A549 (cell line): ENCODE measurements around the gene CACNA2D4. TPM values are rescaled to one million over a fixed set of nuclear protein-coding genes. Genes with fewer than 3 reads are reported as not detected.

Experiments used
- ATAC-seq, 2 experiments: fragments of 200-7000 bp in 1 of 2; fragments of >200 bp in 1 of 2; cut with Nextera tagmentation in 1 of 2; cut with Tn5 transposase in 1 of 2; 3 replicates each; pipeline versions ENCODE4 v1.8.0 to v1.9.1; 2018 to 2020; ENCODE audit warnings: mild to moderate bottlenecking in 1 of 2, moderate library complexity in 1 of 2
- CTCF ChIA-PET: fragments of 300-600 bp; sonication (Branson Sonifier 250); formaldehyde crosslinking; extraction: SDS; loops from one replicate; lab custom pipeline; 2021; ENCODE audit warnings: antibody characterized with exemption, inconsistent platforms; lab: Yijun Ruan, JAX
- POLR2A ChIA-PET: fragments of 350-600 bp; formaldehyde crosslinking; extraction: SDS; loops from one replicate; lab custom pipeline; 2021; ENCODE audit warnings: antibody characterized with exemption, inconsistent platforms; lab: Yijun Ruan, JAX
- DNase-seq, 2 experiments: peaks; one replicate each; pipeline versions ENCODE4 v3.0.0 to v3.0.0-alpha.2; 2011 to 2016; ENCODE audit warnings: low read depth in 1 of 2, low spot score in 1 of 2
- FAIRE-seq: peaks from 2 replicates; lab custom pipeline; 2011; peaks lifted over from hg19 to GRCh38; lab: Jason Lieb, UNC
- H3K27ac ChIP-seq, 2 experiments: fragments of >200 bp; sonication (Bioruptor Twin); formaldehyde crosslinking; 3 replicates each; pipeline ENCODE4 v1.5.1; 2016 to 2017
- H3K4me1 ChIP-seq: fragments of >200 bp; sonication (Bioruptor Twin); formaldehyde crosslinking; 3 replicates; pipeline ENCODE4 v1.6.1; 2016
- H3K4me2 ChIP-seq: fragments of >200 bp; sonication (Bioruptor Twin); formaldehyde crosslinking; 3 replicates; pipeline ENCODE4 v1.6.1; 2016
- H3K4me3 ChIP-seq: fragments of >200 bp; sonication (Bioruptor Twin); formaldehyde crosslinking; 3 replicates; pipeline ENCODE4 v1.5.1; 2016
- H3K9me3 ChIP-seq: fragments of >200 bp; sonication (Bioruptor Twin); formaldehyde crosslinking; 3 replicates; pipeline ENCODE4 v1.6.1; 2016
- BHLHE40 ChIP-seq: IDR thresholded peaks from 2 replicates; pipeline ENCODE4 v1.6.1; 2012; ENCODE audit warnings: low read depth, low read length, inconsistent platforms
- CHD2 ChIP-seq: fragments of 150-350 bp; IDR thresholded peaks from 2 replicates; pipeline ENCODE4 v1.6.1; 2014; ENCODE audit warnings: low read length; ENCODE audit not compliant: partially characterized antibody
- CHD4 ChIP-seq: fragments of 200-600 bp; sonication (generic); IDR thresholded peaks from 2 replicates; pipeline ENCODE4 v1.6.1; 2016; ENCODE audit warnings: antibody characterized with exemption, mild to moderate bottlenecking, borderline replicate concordance
- CTCF ChIP-seq: fragments of >200 bp; sonication (Bioruptor Twin); formaldehyde crosslinking; IDR thresholded peaks from 3 replicates; pipeline ENCODE4 v1.5.1; 2016
- EHF ChIP-seq: fragments of 250-450 bp; sonication (Bioruptor Pico); IDR thresholded peaks from 2 replicates; pipeline ENCODE4 v1.5.0; 2020; ENCODE audit warnings: mild to moderate bottlenecking
- EHMT2 ChIP-seq: fragments of 200-600 bp; sonication (generic); IDR thresholded peaks from 2 replicates; pipeline ENCODE4 v1.6.1; 2016; ENCODE audit warnings: antibody characterized with exemption, low read depth, mild to moderate bottlenecking, moderate library complexity
- ELK1 ChIP-seq: fragments of 150-350 bp; IDR thresholded peaks from 2 replicates; pipeline ENCODE4 v1.6.1; 2014; ENCODE audit warnings: low read depth, mild to moderate bottlenecking, low read length
- EP300 ChIP-seq, 2 experiments: fragments of >200 bp; sonication (Bioruptor Twin); formaldehyde crosslinking; IDR thresholded peaks; 2 replicates in 1 of 2; 3 replicates in 1 of 2; pipeline ENCODE4 v1.6.1; 2016 to 2017
- ESRRA ChIP-seq: fragments of 150-350 bp; IDR thresholded peaks from 2 replicates; pipeline ENCODE4 v1.6.1; 2014; ENCODE audit warnings: mild to moderate bottlenecking, low read length, borderline replicate concordance
- GATA3 ChIP-seq: IDR thresholded peaks from 2 replicates; pipeline ENCODE4 v1.6.1; 2012; ENCODE audit warnings: borderline replicate concordance
- HEYL ChIP-seq: fragments of 250-450 bp; sonication (Bioruptor Pico); IDR thresholded peaks from 2 replicates; pipeline ENCODE4 v1.8.0; 2021; ENCODE audit warnings: mild to moderate bottlenecking, moderate library complexity
- JUN ChIP-seq, 2 experiments: fragments of >200 bp; sonication (Bioruptor Twin); formaldehyde crosslinking; IDR thresholded peaks; 2 replicates in 1 of 2; 3 replicates in 1 of 2; pipeline ENCODE4 v1.6.1; 2016 to 2017
- KDM1A ChIP-seq: fragments of 200-600 bp; sonication (generic); IDR thresholded peaks from 2 replicates; pipeline ENCODE4 v1.6.1; 2016; ENCODE audit warnings: low read depth, mild to moderate bottlenecking
- KDM5A ChIP-seq: fragments of 200-600 bp; sonication (generic); IDR thresholded peaks from 2 replicates; pipeline ENCODE4 v1.6.1; 2016; ENCODE audit warnings: antibody characterized with exemption, mild to moderate bottlenecking
- MAFK ChIP-seq: fragments of 450-650 bp; IDR thresholded peaks from 2 replicates; pipeline ENCODE4 v1.6.1; 2014; ENCODE audit not compliant: partially characterized antibody
- NR3C1 ChIP-seq: fragments of >200 bp; sonication (Bioruptor Twin); formaldehyde crosslinking; IDR thresholded peaks from 3 replicates; pipeline ENCODE4 v1.6.1; 2017
- RAD21 ChIP-seq, 2 experiments: fragments of >200 bp in 1 of 2; sonication (Bioruptor Twin) in 1 of 2; formaldehyde crosslinking in 1 of 2; IDR thresholded peaks in 1 of 2; conservative IDR thresholded peaks in 1 of 2; 2 replicates in 1 of 2; 3 replicates in 1 of 2; pipeline ENCODE4 v1.6.1; 2012 to 2018; ENCODE audit warnings: inconsistent platforms in 1 of 2
- RCOR1 ChIP-seq: fragments of 150-350 bp; IDR thresholded peaks from 2 replicates; pipeline ENCODE4 v1.6.1; 2014; ENCODE audit warnings: antibody characterized with exemption, low read length, low read depth
- REST ChIP-seq: fragments of 200-600 bp; sonication (generic); IDR thresholded peaks from 2 replicates; pipeline ENCODE4 v1.6.1; 2016; ENCODE audit warnings: antibody characterized with exemption, mild to moderate bottlenecking, moderate library complexity
- RFX5 ChIP-seq: fragments of 450-650 bp; IDR thresholded peaks from 2 replicates; pipeline ENCODE4 v1.7.1; 2014; ENCODE audit warnings: antibody characterized with exemption, mild to moderate bottlenecking, moderate library complexity
- SMC3 ChIP-seq: fragments of >200 bp; sonication (Bioruptor Twin); formaldehyde crosslinking; IDR thresholded peaks from 3 replicates; pipeline ENCODE4 v1.6.1; 2018; ENCODE audit warnings: inconsistent platforms
- ZC3H11A ChIP-seq: fragments of 450-650 bp; IDR thresholded peaks from 2 replicates; pipeline ENCODE4 v1.6.1; 2014; ENCODE audit warnings: antibody characterized with exemption, mild to moderate bottlenecking
- ZSCAN20 ChIP-seq: fragments of 250-450 bp; sonication (Bioruptor Pico); IDR thresholded peaks from 2 replicates; pipeline ENCODE4 v1.8.0; 2022; ENCODE audit warnings: mild to moderate bottlenecking, moderate library complexity
- WGBS: methylation state at CpG from one replicate; pipeline ENCODE4 v1.1.6; 2017; ENCODE audit errors: missing lambda C conversion rate; 5-methylcytosine and 5-hydroxymethylcytosine counted together
- polyA plus RNA-seq, 4 experiments: library from polyadenylated mRNA; depleted of rRNA in 3 of 4; stranded (reverse); fragments of >200 nt; fragmentation: RNase III in 1 of 4; extraction: RNeasy Plus Mini Kit Qiagen cat#74134 plus additional on column Dnase treatment in 1 of 4; gene quantifications; 2 replicates in 3 of 4; 3 replicates in 1 of 4; pipeline ENCODE4 v1.2.3, GENCODE V29; 2011 to 2017
- TF ChIP-seq, protein P1 (sequence below): fragments of 250-450 bp; sonication (Bioruptor Pico); IDR thresholded peaks from 2 replicates; pipeline ENCODE4 v1.5.0; 2021; ENCODE audit warnings: mild to moderate bottlenecking, moderate library complexity, borderline replicate concordance
- TF ChIP-seq, protein P2 (sequence below): fragments of 450-650 bp; IDR thresholded peaks from 2 replicates; pipeline ENCODE4 v1.6.1; 2014; ENCODE audit warnings: antibody characterized with exemption

CACNA2D4 gene
- polyA plus RNA-seq, 2 of the 4 experiments (the other 2 are of a cell fraction), result not detected

GRCh38 chr12:1797991-1798640 is 120.3 kb downstream of the CACNA2D4 start (continued):
- TF ChIP-seq, protein P1, sequence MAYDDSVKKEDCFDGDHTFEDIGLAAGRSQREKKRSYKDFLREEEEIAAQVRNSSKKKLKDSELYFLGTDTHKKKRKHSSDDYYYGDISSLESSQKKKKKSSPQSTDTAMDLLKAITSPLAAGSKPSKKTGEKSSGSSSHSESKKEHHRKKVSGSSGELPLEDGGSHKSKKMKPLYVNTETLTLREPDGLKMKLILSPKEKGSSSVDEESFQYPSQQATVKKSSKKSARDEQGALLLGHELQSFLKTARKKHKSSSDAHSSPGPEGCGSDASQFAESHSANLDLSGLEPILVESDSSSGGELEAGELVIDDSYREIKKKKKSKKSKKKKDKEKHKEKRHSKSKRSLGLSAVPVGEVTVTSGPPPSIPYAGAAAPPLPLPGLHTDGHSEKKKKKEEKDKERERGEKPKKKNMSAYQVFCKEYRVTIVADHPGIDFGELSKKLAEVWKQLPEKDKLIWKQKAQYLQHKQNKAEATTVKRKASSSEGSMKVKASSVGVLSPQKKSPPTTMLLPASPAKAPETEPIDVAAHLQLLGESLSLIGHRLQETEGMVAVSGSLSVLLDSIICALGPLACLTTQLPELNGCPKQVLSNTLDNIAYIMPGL, result no peak
- TF ChIP-seq HEYL (CRISPR knock-in tag), result no peak
- TF ChIP-seq EHF, result no peak
- TF ChIP-seq BHLHE40, result no peak
- TF ChIP-seq ZC3H11A, result no peak
- no peak for TF ChIP-seq CHD4
- TF ChIP-seq EP300 (IDR thresholded peaks at IDR 0.05), result no peak
- TF ChIP-seq ZSCAN20 (CRISPR knock-in tag), result no peak
- TF ChIP-seq ESRRA, result no peak
- TF ChIP-seq, protein P2, sequence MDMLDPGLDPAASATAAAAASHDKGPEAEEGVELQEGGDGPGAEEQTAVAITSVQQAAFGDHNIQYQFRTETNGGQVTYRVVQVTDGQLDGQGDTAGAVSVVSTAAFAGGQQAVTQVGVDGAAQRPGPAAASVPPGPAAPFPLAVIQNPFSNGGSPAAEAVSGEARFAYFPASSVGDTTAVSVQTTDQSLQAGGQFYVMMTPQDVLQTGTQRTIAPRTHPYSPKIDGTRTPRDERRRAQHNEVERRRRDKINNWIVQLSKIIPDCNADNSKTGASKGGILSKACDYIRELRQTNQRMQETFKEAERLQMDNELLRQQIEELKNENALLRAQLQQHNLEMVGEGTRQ, result no peak
- no peak for TF ChIP-seq GATA3

DNA sequence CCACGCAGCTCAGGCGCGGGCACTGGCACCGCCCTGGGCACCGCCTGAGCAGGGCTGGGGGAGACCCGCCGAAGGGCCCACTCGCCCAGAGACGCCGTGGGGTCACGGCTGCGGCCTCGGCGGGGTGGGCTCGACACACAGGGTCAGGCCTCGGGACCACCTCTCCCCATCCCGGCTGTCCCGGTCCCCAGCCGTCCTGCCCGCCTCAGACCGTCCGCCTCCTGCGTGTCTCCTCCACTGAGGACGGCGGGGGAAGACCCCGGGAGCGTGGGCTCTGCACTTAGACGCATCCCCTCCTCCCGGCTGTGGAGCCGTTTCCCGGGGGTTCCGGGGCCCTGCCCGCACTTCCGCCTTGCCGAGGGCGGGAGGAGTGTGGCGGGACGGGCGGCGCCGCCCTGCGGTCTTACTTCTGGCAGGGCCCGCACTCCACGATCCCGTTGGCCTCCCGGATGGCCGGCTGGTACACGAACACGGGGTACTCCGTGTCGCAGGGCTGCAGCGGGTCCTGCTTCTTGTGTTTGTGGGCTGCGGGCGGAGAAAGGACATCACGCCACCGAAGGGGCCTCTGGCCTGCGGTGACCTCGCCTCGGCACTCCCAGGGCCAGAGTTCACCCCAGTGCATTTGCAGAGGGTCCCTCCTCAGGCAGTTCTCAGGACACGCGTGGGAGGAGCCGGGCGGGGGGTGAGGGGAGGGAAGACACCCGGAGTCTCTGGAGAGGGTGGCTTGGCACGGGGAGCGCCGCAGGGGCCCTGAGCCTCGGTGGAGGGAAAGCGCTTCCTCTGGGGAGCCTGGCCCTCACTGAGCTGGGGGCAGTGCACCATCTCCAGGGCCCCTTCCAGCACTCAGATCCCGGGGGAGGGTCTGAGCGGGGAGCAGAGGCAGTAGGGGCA is 121.2 kb downstream of the CACNA2D4 start:
- CTCF ChIA-PET, result interaction anchor here (1.1 to 14.6 kb wide), 7 partner anchors 142 to 786 kb away, joined by 3 to 483 read pairs (median 4); no protein-coding TSS in a partner anchor
- WGBS, result 87% methylated on average over 67 of the region's 71 CpGs
- FAIRE-seq (no peak), DNase-seq (no peak), ATAC-seq (no peak)
- H3K4me2 ChIP-seq, result peak overlapping the region; percentile 98
- POLR2A ChIA-PET, result no interaction called here
- peak overlapping the region; percentile 54; the same call in 1 of the 3 replicates for H3K4me3 ChIP-seq
- peaks cover 10% of the 10 kb centered on the region for H3K4me1 ChIP-seq
- no peaks in the 10 kb centered on the region for H3K9me3 ChIP-seq
- peak overlapping the region; percentile 78 to 85; a peak in 5 of 6 replicates for H3K27ac ChIP-seq
- TF ChIP-seq SMC3 (no peak), RCOR1 (no peak), ELK1 (no peak), MAFK (no peak), EHMT2 (no peak), CTCF (no peak), REST (no peak), HEYL (CRISPR knock-in tag) (no peak), RAD21 (conservative IDR thresholded peaks at IDR 0.05 in 1 of 2, IDR thresholded peaks at IDR 0.05 in 1 of 2) (no peak), KDM1A (no peak), NR3C1 (no peak), JUN (IDR thresholded peaks at IDR 0.05) (no peak), GATA3 (no peak), RFX5 (no peak), CHD2 (no peak), KDM5A (no peak)
- TF ChIP-seq, protein P1, result no peak
